Measurements from ENCODE around the gene DSCAML1. TPM values are rescaled to one million over a fixed set of nuclear protein-coding genes. Genes with fewer than 3 reads are reported as not detected.

DSCAML1 gene
- total RNA-seq, 1 donor = not detected

DNA sequence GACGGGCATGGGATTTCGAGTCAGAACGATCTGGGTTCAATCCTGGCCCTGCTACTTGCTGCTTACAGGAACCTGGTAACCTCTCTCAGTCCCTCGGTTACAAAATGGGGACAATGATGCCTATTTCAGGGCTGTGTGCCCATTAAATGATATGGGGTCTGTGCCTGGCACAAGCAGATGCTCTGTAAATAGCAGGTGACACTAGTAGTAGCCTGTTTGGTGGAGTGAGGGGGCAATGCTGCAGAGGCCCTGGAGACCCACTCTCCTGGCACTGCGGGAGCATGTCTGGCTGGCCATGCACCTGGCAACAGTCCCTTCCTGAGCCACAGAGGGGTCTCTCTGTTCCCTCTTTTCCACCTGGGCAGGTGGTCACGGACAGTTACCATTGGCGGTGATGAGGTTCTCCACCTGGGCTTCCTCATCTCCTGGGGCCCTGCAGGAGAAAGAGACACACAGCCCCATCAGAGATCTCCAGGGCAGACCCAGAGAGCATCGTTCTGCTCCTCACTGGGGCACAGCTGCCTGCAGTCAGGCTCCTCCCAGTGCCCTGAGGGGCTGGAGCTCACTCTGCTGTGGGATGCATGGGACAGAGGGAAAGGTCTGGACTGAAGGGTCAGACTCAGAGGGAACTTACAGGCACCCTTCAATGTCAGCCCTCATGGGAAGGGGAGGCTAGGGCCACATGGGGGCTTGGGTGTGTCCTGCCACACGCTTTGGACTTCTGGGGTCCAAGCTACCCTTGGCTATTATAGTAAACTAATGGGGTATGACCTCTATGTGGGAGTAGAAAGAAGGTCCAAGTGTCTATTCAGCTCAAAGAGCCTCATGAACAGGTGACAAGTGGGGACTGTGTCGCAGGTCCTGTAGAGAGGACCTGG, 43.2 kb upstream of the DSCAML1 start:
- no peak for DNase-seq (ENCODE audit: low read depth)
- TF ChIP-seq, protein P1, sequence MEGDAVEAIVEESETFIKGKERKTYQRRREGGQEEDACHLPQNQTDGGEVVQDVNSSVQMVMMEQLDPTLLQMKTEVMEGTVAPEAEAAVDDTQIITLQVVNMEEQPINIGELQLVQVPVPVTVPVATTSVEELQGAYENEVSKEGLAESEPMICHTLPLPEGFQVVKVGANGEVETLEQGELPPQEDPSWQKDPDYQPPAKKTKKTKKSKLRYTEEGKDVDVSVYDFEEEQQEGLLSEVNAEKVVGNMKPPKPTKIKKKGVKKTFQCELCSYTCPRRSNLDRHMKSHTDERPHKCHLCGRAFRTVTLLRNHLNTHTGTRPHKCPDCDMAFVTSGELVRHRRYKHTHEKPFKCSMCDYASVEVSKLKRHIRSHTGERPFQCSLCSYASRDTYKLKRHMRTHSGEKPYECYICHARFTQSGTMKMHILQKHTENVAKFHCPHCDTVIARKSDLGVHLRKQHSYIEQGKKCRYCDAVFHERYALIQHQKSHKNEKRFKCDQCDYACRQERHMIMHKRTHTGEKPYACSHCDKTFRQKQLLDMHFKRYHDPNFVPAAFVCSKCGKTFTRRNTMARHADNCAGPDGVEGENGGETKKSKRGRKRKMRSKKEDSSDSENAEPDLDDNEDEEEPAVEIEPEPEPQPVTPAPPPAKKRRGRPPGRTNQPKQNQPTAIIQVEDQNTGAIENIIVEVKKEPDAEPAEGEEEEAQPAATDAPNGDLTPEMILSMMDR (IDR thresholded peaks at IDR 0.05; ENCODE audit: insufficient read depth, low read depth, low read length) = no peak

DNA sequence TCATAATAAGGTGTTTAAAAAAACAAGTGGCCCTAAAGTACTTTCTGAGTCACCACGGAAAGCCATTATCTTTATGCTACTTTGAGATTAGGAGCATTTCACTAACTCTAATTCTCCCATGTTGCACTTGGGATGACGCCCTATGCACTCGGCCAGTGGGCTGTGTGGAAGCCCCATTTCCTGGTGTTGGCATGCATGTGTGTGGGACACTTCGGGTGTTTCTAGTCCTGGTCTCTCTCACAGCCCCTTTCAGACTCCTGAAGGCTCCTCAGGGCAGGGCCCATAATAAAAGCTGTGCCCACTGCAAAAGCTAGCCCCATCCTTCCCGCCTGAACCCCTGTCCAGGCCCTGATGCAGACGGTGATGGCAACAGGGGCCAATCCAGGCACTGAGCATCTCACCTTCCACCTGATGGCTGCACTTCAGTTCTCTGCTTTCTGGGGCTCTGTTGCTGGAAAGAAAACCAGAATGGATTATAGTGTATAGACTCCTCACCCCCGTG, 42.4 kb upstream of the DSCAML1 start:
- DNase-seq (ENCODE audit: low read depth) = no peak
- H3K4me3 ChIP-seq (ENCODE audit: low read depth, low read length) = no peak overlapping the region
- TF ChIP-seq, protein P1 (IDR thresholded peaks at IDR 0.05; ENCODE audit: insufficient read depth, low read depth, low read length) = no peak

More for the DNA sequence above, 43.2 kb upstream of the DSCAML1 start:
- H3K4me3 ChIP-seq (ENCODE audit: low read depth, low read length) = no peak overlapping the region

DNA sequence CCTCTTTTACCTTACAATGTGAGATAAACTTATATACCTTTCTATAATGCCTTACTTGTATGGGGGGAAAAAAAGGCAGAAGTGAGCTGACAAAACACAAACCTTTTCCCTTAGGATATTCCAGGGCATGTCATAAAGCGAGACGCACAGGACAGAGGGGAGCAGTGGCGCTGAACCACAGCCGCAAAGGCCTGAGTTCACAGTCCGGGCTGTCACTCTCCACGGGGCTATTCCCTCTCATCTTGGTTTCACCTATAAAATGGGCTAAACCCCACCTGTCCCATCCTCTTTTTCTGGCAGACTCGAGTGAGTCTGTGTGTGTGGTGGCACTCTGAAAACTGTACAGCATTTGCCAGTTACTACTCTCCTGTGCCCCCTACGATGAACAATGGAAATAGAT, 41.9 kb upstream of the DSCAML1 start:
- TF ChIP-seq, protein P1 (IDR thresholded peaks at IDR 0.05; ENCODE audit: insufficient read depth, low read depth, low read length) = no peak

DNA sequence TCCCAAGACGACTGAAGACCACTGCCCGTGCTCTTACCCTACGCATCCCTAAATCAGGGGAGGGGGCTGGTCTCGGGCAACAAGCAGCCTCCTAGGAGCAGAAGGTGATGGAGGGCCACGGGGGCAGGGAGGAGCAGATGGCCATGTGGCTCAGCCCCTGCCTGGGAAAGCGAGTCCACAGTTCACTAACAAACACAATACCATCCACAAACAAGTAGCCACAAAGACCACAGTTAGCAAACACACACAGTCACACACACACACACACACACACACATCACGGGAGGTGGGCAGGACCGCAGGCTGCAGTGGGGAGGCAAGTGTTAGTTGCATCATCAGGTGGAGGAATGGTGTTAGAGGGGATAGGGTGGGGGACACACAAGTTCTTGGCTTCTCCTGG, 40.8 kb upstream of the DSCAML1 start:
- DNase-seq (ENCODE audit: low read depth) = no peak
- no peak overlapping the region for H3K4me3 ChIP-seq (ENCODE audit: low read depth, low read length)
- TF ChIP-seq, protein P1 (IDR thresholded peaks at IDR 0.05; ENCODE audit: insufficient read depth, low read depth, low read length) = no peak

More for the DNA sequence above, 41.9 kb upstream of the DSCAML1 start:
- no peak for DNase-seq (ENCODE audit: low read depth)
- H3K4me3 ChIP-seq (ENCODE audit: low read depth, low read length) = no peak overlapping the region

DNA sequence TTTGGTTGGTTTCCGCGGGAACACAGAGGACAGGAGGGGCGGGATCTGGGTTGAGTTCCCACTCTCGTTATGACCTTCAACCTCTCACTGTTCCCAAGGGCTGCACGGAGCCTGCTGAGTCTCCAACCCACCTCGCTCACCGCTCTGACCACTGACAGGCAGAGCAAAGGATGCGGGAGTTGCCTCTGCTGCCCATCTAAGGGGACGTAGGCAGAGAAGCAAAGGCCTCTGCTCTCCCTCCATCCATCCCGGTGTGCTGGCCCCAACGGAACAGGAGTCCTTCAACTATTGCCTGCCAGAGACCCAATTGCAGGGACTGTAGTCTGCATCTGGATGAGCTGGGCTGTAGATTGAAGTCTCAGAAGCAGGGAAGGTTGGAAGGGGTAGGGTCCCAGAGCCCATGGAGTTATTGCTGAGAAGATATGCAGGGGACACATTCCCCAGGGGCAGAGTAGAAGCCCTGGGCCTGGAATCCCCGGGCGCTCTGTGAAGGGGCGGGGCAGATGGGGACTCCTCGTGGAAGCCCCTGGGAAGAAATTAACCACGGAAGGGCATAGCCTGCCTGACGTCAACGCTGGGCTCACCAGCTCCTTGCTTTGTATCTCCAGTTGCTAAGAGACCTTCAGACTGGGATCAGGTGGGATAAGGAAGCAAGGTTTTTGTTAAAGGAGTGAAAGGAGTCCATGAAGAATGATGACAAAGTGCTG, 40.2 kb upstream of the DSCAML1 start:
- TF ChIP-seq, protein P1 (IDR thresholded peaks at IDR 0.05; ENCODE audit: insufficient read depth, low read depth, low read length) = no peak
- H3K4me3 ChIP-seq (ENCODE audit: low read depth, low read length) = no peak overlapping the region
- no peak for DNase-seq (ENCODE audit: low read depth)

DNA sequence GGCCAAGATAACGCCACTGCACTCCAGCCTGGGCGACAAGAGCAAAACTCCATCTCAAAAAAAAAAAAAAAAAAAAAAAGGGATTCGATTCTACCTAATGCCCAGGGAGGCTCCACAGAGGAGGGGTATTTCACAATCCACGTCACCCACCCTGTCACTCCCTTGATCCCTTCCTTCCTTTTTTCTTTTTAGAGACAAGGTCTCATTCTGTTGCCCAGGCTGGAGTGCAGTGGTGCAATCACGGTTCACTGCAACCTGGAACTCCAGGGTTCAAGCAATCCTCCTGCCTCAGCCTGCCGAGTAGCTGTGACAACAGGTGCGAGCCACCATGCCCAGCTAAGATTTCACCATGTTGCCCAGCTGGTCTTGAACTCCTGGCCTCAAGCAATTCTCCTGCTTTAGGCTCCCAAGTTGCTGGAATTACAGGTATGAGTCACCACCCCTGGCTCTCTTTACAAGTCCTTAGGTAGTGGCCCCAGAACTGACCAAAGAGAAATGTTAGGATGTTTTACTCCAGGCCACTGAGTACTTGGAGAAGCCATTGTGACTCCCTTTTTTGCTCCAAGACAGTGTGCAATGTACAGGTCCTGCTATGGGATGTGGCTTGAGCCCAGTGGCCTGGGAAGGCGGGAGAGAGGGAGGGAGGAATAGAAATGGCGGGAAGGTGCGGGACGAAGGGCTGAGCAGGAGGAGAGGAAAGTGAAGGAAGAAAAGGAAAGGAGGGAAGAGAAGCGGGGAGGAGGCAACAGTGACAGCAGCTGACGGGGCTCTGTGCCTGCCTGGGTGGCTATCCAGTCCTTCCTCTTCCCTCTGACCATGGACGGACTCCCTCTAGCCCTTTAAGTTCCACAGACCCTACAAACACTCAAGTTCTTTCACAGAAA, 39.3 kb upstream of the DSCAML1 start:
- TF ChIP-seq, protein P1 (IDR thresholded peaks at IDR 0.05; ENCODE audit: insufficient read depth, low read depth, low read length) = no peak
- no peak overlapping the region for H3K4me3 ChIP-seq (ENCODE audit: low read depth, low read length)
- no peak for DNase-seq (ENCODE audit: low read depth)
